NCI-H345 (cell line): ENCODE data around the gene TNFRSF14.
"Not testable (repeated sequence)": the region's sequence is repeated elsewhere in the genome, so short reads cannot be mapped to it uniquely, and the experiment has no call there.

Experiments used
- DNase-seq: peaks from one replicate; lab custom pipeline; 2025; lab: John Stamatoyannopoulos, UW

Gene TNFRSF14

GRCh38 chr1:2569060-2569459 is 12.9 kb downstream of the TNFRSF14 start:
- no peak for DNase-seq

- DNase-seq: not testable (repeated sequence)
Measured at GRCh38 chr1:2569703-2570102, 13.5 kb downstream of the TNFRSF14 start.

DNA sequence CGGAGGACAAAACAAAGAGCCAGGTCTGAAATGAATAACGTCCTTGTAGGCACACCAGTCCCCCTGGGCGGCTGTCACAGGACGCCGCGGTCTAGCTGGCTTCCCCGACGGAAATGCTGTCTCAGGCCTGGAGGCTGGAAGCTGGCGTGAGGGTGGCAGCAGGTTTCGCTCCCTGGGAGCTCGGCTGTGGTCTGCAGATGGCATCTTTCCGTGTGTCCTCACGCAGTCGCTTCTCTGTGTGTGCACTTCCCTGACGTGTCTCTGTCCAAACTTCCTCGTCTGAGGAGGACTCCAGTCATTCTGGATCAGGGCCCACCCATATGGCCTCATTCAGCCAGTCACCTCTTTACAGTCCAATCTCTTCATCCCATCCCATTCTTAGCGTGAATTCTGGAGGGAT is 14.2 kb downstream of the TNFRSF14 start:
- DNase-seq: no peak

DNA sequence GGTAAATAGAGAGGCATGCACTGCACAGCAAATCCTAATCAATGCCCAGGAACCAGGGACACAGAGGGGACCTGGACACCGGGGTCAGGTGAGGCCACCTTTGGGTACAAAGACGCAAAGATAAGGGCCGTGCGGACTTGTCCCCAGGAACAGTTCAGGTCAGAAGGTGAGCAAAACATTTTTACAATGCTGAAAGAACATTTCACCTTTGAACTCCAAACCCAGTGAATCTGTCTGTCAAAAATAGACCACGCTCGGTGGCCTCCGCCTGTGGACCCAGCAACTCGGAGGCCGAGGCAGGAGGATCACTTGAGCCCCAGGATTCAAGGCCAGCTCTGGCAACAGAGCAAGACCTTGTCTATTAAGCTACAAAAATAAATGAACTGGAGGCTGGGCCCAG is 15.2 kb downstream of the TNFRSF14 start:
- no peak for DNase-seq

DNA sequence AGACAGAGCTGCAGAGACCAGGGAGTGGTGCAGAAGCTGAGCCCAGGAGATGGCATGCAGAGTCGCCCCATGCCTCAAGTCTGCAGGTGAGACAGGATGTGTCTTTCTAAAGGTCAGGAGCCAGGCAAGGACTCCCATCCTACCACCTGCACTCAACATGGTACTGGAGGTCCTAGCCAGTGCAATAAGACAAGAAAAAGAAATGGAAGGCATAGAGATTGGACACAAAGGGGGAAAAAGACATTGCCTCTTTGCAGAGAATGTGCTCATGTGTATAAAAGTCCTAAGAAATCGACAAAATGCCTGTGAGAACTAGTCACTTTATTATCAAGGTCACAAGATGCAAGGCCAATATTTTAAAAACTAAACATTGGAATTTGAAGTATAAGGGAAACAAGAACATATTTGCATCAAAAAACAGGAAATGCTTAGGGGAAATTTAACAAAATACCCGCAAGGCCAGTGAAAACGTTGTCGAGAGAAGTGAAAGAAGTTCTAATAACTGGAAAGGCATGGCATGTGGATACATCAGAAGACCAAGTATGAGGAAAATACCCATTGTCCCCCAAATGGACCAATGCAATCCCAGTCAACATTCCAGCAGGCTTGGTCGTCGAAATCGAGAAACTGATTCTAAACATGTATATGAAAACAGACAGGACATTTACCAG is 17.2 kb downstream of the TNFRSF14 start:
- no peak for DNase-seq

DNA sequence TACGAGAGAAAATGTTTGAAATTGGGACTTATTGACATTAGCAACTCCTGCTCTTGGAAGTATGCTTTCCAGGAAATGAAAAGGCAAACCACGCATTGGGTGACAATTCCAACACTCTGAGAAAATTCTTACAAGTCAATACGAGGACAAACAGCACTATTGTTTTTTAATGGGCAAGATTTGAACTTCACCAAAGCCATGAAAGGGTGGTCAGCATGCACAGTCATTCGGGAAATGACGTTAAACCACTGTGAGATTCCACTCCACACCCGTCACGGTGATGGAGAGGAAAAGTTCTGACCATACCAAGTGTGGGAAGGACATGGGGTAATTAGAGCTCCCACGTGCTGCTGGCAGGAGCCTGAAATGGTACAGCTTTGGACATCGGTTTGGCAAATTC is 18.2 kb downstream of the TNFRSF14 start:
- no peak for DNase-seq

DNA sequence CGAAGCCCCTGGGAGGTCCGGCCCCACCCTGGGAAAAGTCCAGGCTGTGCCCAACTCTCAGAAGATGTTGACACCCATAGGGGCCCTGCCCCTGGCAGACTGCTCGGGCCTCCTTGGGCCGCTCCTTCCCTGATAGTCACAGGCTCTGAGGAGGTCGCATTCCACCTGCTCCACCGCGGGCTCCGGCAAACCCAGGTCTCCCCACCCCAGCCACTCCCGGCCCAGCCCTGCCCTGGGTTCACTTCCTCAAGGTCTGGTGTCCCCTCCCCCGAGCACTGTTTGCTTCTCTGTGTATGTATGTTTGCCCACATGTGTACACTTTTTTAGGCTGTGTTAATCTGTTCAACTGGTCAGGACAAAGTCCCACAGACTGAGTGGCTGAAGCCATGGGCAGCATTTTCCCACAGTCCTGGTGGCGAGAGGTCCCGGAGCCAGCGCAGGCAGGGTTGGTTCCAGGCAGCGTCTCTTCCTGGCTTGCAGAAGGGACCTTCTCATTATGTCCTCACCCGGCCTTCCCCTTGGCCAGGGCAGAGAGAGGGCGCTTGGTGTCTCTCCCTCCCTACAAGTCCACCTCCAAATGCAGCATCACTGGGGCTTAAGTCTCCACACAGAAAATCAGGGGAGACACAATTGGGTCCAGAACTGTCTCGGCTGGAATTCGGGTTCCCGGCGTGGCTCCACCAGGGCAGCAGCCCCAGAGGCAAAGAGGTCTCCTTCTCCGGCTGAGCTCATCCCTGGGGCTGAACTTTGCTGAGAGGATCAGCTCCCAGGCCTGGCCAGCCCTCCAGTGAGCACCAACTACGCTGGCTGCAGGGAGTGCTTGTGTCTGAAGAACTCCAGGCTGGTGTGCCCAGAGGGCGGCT is 19.9 kb downstream of the TNFRSF14 start:
- DNase-seq: no peak

GRCh38 chr1:2577565-2578075 is 21.4 kb downstream of the TNFRSF14 start:
- DNase-seq: not testable (repeated sequence)

GRCh38 chr1:2578758-2579118 is 22.6 kb downstream of the TNFRSF14 start:
- no peak for DNase-seq

DNA sequence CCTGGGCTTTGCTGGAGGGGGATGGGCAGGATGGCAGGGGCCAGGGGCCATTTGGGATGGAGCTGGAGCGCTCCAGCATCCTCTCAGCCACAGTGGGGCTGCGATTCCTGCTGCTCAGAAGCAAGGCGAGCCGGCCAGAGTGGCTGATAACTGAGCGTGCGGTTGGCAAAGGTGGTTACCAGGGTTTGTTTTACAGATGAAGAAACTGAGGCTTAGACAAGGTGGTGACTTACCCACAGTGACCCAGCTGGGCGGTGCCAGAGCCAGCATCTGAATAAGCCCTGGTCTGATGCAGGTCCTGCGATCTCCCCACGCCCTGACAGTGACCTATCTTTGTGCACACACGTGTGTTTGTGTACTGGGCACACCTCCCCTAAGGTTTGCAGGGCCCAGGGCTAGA is 24.5 kb downstream of the TNFRSF14 start:
- no peak for DNase-seq

DNA sequence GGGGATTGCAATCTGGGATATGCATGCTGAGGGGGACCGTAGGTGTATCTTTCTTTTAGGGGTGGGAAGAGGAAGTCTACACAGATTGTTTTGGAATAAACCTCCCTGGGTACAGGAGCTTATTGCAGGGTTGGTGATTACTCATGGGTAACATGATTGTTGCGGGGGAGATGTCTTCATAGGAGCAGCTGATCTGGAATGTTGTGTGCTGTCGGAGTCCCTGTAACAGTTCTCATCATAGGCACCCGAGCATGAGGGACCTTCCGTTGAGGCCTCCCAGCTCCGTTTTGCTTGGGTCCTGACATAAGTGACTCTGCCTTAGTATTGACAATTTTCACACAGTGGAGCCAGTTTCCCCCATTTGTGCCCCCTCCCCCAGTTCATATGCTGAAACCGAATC is 26.2 kb downstream of the TNFRSF14 start:
- DNase-seq: no peak

DNA sequence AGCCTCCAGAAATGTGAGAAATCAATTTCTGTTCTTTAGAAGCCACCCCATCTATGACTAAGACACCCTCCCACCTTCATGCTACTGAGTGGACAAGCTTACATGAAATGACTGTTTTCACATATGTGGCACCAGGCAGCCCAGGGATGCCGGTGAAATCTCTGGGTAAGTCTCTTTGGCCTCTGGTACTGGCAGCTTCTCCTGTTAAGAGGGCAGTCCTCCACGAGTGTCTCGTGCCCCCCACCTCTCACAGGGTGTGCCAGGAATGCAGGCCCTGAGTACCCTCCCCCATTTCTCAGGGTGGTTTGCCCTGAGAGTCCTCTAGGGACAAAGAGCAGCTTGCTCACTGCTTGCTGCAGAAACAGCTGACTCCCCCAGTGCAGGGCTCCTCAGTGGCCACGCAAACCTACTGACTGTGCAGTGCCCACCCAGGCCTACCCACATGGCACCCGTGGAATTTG is 27.2 kb downstream of the TNFRSF14 start:
- no peak for DNase-seq

DNA sequence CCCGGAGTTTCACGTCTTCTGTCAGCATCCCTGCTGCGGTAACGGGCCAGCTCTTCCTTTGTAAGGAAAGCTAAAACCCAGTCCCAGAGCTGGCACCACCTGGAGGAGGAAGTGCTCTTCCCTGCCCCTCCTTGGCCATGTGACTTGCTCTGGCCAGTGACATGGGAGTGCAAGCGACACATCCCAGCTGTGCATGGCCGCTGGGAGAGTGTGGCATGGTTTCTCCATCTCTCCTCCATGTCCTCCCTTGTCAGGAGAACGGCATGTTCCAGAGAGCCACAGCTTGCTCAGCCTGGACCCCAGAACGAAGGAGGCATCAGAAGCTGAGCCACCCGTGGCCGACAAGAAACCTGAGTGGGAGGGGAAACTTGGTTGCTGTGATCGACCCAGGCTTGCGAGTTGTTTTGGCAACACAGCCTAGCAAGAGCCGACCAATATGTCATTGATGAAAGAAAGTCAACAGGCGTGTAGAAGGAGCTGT is 27.7 kb downstream of the TNFRSF14 start:
- peak; percentile 63 for DNase-seq

DNA sequence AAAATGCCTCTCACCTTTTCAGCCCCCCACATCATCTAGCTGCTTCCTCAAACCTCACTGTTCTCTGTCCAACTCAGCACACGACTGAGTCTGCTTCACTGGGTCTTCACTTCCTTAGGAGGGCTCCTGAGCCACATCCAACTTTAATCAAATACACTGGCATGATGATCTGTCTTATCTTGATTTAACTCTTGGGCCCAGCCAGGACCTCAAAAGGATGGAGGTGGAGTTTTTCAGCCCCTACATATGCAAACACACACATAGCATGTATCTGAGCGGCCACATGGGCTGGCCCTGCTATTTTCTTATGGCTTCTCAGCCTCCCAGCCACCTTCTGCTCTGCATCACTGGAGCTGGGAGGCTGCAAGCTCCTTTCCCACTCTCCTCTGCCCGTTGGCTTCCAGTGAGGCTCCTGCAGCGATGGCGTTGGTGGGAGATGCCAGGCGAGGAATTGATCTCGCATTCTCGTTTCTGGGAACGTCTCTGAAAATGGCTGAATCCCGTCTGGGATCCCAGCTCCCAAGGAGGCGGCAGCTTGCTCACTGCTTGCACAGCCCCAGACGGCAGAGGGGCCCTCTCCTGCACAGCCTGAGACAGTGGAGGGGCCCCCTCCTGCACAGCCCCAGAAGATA is 28.6 kb downstream of the TNFRSF14 start:
- DNase-seq: no peak

- peak; percentile 42 for DNase-seq
Measured at GRCh38 chr1:2585318-2586092, 29.3 kb downstream of the TNFRSF14 start.

- DNase-seq: peak; percentile 99
Measured at GRCh38 chr1:2586154-2587070, 30.2 kb downstream of the TNFRSF14 start, which contains the start of gene PRXL2B. TSS of gene PRXL2B (plus strand) at chr1:2586777. CDS start at chr1:2586886, 109 bp downstream.

DNA sequence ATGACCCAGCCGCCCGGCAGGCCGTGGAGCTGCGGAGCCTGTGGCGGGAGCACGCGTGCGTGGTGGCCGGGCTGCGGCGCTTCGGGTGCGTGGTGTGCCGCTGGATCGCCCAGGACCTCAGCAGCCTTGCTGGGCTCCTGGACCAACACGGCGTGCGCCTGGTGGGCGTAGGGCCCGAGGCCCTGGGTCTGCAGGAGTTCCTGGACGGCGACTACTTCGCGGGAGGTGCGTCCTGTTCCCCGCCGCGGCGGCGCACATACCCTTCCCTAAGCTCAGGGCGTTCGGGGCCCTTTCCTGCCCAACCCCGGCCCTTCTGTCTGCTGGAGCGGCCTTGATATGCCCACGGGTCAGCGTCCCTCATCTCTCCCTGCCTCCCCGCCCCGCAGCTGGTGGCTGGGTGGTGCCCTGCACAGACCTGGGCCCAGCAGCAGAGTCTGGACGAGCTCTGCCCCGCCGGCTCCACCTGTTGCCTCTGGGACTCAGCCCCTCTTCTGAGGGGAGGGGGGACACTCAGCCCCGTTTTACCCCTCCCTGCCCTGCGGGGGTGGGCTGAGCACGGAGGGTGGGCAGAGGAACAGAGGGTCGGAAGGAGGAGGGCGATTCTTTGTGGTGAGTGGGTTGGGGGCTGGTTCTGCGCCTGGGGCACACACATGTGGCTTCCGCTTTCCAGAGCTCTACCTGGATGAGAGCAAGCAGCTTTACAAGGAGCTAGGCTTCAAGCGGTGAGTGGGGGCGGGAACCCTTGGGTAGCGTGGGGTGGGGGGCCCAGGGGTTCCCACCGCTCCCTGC is 31.1 kb downstream of the TNFRSF14 start:
- DNase-seq: no peak

DNA sequence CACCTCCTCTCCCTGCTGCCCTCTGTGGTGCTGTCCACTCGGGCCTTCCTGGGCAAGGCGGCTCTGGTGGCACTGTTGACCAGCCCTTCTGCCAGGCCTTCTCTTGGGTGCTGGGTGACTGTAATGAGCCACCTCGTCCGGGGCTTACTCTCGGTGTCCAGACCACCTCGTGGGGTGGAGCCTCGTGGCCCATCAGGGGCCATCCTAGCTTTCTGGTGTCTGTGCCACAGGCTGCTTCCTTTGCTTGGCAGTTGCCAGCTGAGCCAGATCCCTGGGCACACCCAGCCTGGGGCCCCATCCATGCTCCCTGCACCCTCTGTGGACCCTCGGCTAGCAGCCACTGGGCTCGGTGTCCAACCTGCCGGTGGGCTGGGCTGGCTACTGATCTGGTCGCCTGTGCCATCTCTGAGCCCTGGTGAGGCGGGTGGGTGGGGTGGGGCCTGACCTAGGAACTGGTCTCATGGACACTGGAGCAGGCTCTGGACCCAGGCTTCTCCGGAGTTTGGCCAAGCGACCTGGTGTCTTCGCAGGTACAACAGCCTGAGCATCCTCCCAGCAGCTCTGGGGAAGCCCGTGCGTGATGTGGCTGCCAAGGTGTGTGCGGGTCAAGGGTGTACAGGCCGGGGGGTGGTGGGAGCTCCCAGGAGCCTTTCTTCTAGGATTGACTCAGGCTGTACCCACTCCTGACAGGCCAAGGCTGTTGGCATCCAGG is 31.8 kb downstream of the TNFRSF14 start:
- no peak for DNase-seq
